ENCODE data around the gene MUC6. TPM values are rescaled to one million over a fixed set of nuclear protein-coding genes. Genes with fewer than 3 reads are reported as not detected.

MUC6 gene
- total and polyA plus RNA-seq, 2 donors = not detected

DNA sequence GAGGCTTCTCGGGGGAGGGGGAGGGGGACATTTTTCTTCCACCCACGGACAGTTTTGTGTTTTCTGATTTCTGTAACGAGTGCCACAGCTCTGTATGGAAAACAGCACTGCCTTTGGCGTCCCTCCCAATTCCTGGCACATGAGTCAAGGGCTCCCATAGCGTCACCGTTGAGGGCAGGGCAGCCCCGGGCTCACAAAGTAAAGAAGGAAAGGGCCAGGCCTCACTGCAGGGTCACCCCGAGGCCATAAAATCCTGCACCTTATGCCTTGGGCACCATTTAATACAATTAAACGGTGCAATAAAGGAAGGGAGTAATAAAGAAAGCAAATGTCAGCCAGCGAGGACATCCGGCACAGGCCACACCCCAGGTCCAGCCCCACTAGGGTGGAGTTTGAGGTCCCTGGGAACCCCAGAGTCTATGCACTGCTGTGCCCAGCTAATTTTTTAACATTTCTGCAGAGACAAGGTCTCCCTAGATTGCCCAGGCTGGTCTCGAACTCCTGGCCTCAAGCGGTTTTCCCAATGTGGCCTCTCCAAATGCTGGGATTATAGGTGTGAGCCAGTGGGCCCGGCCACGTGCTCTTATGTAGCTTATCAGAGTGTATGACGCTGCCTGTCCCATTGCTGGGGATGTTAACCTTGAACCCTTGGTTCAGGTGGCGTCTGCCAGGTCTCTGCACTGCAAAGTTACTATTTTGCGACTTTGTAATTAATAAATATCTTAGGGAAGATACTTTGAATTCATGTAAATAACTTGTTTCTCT is 24.5 kb upstream of the MUC6 start:
- H3K4me3 ChIP-seq (ENCODE audit: low read depth, low read length) = no peak overlapping the region
- no peaks in the 10 kb centered on the region for H3K4me1 ChIP-seq (ENCODE audit: insufficient read depth)
- 63% methylated on average over 18 of the region's 18 CpGs for WGBS
- H3K36me3 ChIP-seq (ENCODE audit: insufficient read depth) = no peaks in the 10 kb centered on the region
- DNase-seq (ENCODE audit: extremely low spot score) = no peak
- no peak overlapping the region for H3K27ac ChIP-seq (ENCODE audit: low read depth)

DNA sequence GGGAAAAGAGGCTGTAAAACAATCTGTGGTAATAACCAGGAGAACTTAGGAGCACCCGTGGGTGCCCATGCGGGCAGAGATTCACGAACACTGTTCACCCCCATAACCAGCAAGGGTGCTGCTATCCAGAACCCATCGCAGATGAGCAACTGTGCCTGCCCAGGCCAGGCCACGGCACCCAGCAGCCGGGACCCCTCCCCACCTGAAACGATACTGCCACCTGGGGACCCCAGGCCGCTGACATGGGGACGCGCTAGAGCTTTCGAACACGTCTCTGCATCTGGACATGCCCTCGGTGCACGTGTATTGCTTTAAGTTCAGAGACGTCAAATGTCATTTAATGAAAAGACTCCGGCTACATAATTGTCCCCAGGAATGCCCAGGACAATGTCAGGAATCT is 23.9 kb upstream of the MUC6 start:
- Histone ChIP-seq H3K4me3 (ENCODE audit: low read depth, low read length) (no peak overlapping the region), H3K27ac (ENCODE audit: low read depth) (no peak overlapping the region), H3K36me3 (ENCODE audit: insufficient read depth) (no peaks in the 10 kb centered on the region), H3K4me1 (ENCODE audit: insufficient read depth) (no peaks in the 10 kb centered on the region)
- 84% methylated on average over 16 of the region's 16 CpGs for WGBS
- no peak for DNase-seq (ENCODE audit: extremely low spot score)

DNA sequence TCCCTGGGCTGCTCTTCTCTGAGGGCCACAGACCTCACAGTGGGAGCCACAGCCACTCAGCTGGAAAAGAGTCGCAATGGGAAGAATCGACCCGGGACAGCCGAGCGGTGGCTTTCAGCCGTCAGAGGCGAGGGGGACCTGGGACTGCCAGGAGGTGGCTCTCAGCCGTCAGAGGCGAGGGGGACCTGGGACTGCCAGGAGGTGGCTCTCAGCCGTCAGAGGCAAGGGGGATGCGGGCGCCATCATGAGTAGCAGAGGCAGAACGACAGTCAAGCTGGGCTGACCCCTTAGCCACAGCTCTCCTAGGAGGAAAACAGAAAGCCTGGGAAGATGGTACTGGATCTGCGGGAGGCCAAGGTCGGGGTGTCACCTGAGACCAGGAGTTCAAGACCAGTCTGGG is 23.2 kb upstream of the MUC6 start:
- no peak overlapping the region for H3K4me3 ChIP-seq (ENCODE audit: low read depth, low read length)
- 82% methylated on average over 15 of the region's 15 CpGs for WGBS
- no peaks in the 10 kb centered on the region for H3K4me1 ChIP-seq (ENCODE audit: insufficient read depth)
- DNase-seq (ENCODE audit: extremely low spot score) = no peak
- no peak overlapping the region for H3K27ac ChIP-seq (ENCODE audit: low read depth)
- no peaks in the 10 kb centered on the region for H3K36me3 ChIP-seq (ENCODE audit: insufficient read depth)

DNA sequence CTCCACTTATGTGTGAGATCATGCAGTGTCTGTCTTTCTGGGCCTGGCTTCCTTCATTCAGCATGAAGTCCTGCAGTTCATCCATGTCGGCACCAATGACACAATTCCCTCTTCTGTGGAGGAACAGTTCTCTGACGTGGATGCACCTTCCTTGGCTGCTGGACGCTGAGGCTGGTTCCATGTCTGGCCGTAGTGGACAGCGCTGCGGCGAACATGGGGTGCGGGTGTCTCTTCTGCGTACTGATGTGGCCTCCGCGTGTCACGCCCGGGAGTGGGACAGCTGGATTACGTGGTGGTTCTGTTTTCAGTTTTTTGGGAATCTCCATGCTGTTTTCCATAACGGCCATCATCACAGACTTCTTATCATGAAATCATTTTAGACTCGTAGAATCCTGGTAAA is 21.3 kb upstream of the MUC6 start:
- Histone ChIP-seq H3K36me3 (ENCODE audit: insufficient read depth) (no peaks in the 10 kb centered on the region), H3K27ac (ENCODE audit: low read depth) (no peak overlapping the region), H3K4me1 (ENCODE audit: insufficient read depth) (no peaks in the 10 kb centered on the region), H3K4me3 (ENCODE audit: low read depth, low read length) (no peak overlapping the region)
- DNase-seq (ENCODE audit: extremely low spot score) = no peak
- WGBS = 87% methylated on average over 16 of the region's 16 CpGs

DNA sequence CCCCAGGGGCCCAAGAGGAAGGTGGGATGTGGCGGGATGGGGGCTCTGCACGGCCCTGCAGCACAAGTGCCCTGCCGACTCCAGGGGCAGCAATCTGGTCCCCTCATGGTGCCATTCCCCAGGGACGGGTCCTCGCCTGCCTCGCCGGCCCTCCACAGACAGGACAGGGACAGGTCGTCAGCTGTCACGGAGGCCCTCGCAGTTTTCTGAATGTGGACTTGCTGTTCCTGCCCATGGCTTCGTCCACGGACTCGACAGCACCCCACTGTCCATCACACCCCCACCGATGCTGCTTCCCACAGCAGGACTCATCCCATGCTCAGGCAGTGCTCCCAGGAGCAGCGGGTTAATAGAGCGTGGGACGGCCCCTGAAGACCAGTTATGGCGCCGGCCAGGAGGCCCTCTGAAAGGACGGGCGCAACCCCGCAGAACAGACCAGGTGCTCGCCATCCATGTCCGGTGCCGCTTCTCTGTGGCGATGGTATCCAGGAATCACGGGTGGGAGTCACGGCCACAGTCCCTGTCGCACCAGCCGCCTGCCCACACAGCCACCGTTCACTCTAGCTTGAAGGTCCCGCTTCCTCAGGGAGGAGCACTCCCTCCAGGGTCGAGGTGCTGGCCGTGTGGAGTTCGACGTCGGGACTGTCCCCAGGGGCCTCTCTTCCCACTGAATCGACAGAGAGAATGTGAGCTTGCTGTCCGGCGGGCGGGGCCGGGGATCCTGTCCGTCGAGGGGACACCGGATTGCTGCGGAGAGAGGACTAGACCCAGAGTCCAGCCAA is 19.7 kb upstream of the MUC6 start:
- H3K4me1 ChIP-seq (ENCODE audit: insufficient read depth) = no peaks in the 10 kb centered on the region
- WGBS = 77% methylated on average over 46 of the region's 46 CpGs
- no peak for DNase-seq (ENCODE audit: extremely low spot score)

DNA sequence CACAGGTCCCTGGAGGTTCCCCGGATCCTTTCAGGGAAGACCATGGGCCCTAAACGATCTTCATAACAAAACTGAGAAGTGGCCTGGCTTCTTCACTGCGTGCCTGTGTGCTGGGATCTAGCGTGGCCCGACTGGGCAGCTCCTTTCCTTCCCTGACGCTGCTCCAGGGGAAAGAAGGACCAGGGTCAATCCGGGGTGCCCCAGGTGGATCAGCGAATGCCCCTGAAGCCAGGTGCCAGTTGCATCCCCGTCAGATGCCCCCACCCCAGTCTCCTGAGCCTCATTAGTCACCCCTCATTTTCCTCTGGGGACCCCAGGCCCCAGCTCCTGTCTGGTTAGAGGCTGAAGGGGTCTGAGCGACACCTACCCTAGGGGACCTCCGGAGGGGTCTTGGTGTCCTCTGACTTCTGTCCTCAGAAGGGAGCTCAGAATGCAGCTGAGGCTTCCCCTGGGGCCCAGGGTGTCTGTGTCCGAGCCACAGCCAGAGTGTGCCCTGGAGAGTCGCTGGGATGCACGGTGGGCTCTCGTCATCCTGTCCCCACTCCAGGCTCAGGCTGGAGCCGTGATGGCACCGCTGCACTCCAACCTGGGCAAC is 18.7 kb upstream of the MUC6 start:
- Histone ChIP-seq H3K4me1 (ENCODE audit: insufficient read depth) (no peaks in the 10 kb centered on the region), H3K36me3 (ENCODE audit: insufficient read depth) (no peaks in the 10 kb centered on the region), H3K27ac (ENCODE audit: low read depth) (no peak overlapping the region), H3K4me3 (ENCODE audit: low read depth, low read length) (no peak overlapping the region)
- 92% methylated on average over 17 of the region's 17 CpGs for WGBS
- DNase-seq (ENCODE audit: extremely low spot score) = no peak

More for the DNA sequence above, 19.7 kb upstream of the MUC6 start:
- H3K4me3 ChIP-seq (ENCODE audit: low read depth, low read length) = no peak overlapping the region
- H3K27ac ChIP-seq (ENCODE audit: low read depth) = no peak overlapping the region
- no peaks in the 10 kb centered on the region for H3K36me3 ChIP-seq (ENCODE audit: insufficient read depth)

DNA sequence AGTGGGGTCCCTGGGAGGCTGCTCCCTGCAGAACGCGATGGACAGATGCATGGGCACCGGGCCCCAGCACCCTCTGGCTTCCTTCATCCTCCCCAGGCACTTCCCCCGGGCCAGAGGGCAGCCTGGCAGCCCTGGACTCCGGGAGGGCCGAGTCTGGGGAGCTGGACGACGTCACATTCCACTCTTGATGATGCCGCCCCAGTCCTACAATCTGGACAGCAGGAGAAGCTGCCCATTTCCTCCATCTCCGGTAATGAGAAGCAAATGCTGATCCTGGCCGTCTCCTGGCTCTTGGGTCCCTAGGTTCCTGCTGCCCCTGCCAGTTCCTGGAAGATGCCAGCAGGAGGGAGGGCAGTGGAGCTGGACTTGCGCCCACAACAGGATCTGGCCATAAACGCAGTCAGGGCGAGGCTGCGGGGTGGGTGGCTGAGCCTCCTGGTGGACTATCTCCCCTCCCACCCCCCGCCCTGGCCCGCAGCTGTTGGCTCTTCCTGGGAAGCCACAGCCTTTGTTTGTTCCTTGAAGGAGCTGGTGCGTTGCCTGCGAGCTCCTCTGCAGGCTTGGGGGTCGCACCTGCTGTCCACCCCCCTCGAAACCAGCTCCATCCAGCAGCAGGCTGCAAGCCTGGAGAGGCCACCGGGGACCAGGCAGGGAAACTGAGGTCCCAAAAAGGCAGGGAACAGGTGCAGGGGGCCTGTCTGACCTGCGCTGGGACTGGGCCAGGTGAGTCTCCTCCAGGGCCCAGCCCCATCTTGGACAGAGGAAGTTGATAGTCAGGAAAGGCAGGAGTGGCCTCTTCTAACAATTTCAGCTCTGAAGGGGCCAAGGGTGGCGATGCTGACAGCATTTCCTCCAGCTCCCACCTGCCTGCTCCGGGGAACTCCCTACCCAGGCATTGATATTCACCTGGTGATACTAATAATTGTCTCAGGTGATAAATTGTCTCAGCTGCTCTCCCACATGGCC is 17.9 kb upstream of the MUC6 start:
- no peak for DNase-seq (ENCODE audit: extremely low spot score)
- Histone ChIP-seq H3K36me3 (ENCODE audit: insufficient read depth) (no peaks in the 10 kb centered on the region), H3K27ac (ENCODE audit: low read depth) (no peak overlapping the region), H3K4me1 (ENCODE audit: insufficient read depth) (no peaks in the 10 kb centered on the region), H3K4me3 (ENCODE audit: low read depth, low read length) (no peak overlapping the region)
- 40% methylated on average over 25 of the region's 25 CpGs for WGBS

DNA sequence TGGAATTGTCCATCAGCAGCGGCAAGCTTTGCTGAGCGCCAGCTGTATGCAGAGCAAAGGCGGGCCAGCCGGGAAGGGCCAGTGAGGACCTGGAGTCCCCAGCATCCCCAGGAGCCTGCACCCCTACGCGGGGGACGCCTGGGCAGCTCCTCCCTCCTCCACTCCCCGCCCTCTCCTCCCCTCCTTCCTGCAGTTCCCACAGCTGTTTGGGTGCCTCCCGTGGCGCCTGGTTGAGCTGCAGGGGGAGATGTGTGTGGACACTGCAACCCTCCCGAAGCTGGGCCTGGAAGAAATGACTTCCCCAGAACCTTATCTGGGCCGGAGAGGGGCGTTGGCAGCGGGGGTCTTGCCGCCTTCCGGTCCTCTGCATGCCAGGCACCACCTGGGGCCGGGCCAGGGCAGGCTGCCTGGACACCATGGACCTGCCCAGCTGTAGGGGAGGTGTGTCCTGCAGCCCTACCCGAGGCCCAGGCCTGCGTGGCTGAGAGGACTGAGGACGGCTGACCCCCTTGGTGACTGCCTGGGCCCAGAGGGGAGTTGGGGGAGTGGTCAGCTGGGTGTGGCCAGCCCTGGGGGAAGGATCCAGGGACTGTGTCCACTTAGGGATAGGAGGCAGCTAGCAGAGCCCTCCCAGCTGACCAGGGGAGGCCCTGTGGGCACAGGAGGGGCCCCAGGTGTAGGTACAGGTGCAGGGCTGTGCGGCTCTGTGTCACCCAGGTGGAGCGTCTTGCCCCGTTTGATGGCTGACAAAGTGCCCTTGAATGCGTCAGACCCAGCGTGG is 16.8 kb upstream of the MUC6 start:
- no peaks in the 10 kb centered on the region for H3K36me3 ChIP-seq (ENCODE audit: insufficient read depth)
- H3K4me3 ChIP-seq (ENCODE audit: low read depth, low read length) = no peak overlapping the region
- H3K4me1 ChIP-seq (ENCODE audit: insufficient read depth) = no peaks in the 10 kb centered on the region
- WGBS = 65% methylated on average over 25 of the region's 25 CpGs
- no peak for DNase-seq (ENCODE audit: extremely low spot score)
- H3K27ac ChIP-seq (ENCODE audit: low read depth) = no peak overlapping the region

DNA sequence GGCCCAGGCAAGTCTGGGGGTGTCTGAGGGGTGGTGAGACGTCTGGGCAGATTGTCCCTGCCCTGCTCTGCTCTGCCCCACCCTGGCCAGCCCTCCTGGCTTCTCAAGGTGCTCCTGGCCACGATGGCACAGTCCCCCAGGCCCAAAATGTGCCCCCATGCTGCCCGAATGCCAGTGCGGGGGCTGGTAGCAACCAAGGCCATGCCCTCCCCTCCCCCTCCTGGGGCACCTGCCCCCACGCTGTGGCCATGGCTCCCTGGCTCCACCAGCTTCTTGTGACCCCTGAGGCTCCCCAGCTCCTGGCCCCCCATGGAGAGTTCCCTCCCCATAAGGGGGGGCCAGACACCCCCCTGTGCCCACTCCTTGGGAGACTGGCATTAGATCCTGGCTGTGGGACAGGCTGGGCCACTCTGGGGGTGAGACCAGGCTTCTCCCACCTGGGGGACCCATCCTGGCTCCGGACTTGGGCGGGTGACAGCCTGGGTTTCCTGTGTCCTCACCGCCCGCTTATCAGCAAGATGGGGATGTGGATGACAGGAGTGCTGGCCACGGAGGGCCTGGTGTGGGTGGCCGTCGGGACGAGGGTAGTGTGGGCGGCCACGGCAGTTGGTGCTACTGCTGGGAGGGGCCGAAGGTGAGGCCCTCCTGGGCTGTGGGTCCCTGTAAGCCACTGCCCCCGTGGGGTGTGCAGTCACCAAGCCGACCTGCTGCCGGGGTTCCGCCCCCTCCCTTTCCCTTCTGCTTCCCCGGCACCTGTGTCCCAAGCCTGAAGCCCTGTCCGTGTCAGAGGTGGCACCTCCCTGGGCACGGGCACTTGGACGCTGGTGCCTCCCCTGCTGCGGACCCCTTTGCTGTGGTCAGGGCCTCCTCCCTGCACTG is 15.9 kb upstream of the MUC6 start:
- H3K36me3 ChIP-seq (ENCODE audit: insufficient read depth) = no peaks in the 10 kb centered on the region
- WGBS = 82% methylated on average over 25 of the region's 25 CpGs
- H3K27ac ChIP-seq (ENCODE audit: low read depth) = no peak overlapping the region
- no peaks in the 10 kb centered on the region for H3K4me1 ChIP-seq (ENCODE audit: insufficient read depth)
- DNase-seq (ENCODE audit: extremely low spot score) = no peak
- no peak overlapping the region for H3K4me3 ChIP-seq (ENCODE audit: low read depth, low read length)

DNA sequence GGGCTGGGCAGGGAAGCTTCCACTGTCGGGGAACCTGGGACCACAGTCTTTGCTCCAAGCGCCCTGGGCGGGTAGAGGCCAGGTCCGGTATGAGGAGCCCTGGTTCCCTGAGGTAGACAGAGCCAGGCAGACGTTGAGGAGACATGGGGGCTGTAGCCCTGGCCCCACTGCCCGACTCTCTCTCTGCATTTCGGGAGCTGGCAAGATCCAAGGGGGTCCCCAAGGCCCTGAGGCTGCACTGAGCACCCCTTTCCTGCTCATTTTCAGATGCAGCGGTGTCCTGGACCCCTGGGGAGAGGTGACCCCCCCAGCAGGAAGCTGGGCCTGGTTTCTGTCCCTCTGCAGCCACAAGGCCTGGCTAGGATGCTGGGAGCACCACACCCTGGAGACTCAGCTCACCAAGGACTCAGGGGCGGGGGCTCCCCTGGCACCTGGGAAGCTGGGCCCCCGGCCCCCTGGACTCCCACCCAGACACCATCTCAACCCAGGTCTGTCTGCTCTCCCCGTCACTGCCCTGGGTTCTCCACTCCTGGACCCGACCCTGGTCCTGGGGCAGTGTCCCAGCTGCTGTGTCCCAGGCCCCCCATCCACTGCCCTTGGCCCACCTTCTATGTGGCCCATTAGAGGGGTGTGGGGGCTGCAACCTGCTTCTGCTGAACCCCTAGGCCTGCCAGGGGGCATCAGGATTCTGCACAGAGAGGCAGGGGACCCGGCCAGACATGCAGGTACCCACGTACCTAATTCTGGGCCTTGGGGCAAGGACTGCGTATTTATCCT is 15.0 kb upstream of the MUC6 start:
- no peak for DNase-seq (ENCODE audit: extremely low spot score)
- Histone ChIP-seq H3K36me3 (ENCODE audit: insufficient read depth) (no peaks in the 10 kb centered on the region), H3K4me3 (ENCODE audit: low read depth, low read length) (no peak overlapping the region), H3K27ac (ENCODE audit: low read depth) (no peak overlapping the region), H3K4me1 (ENCODE audit: insufficient read depth) (no peaks in the 10 kb centered on the region)
- WGBS = 74% methylated on average over 15 of the region's 15 CpGs

DNA sequence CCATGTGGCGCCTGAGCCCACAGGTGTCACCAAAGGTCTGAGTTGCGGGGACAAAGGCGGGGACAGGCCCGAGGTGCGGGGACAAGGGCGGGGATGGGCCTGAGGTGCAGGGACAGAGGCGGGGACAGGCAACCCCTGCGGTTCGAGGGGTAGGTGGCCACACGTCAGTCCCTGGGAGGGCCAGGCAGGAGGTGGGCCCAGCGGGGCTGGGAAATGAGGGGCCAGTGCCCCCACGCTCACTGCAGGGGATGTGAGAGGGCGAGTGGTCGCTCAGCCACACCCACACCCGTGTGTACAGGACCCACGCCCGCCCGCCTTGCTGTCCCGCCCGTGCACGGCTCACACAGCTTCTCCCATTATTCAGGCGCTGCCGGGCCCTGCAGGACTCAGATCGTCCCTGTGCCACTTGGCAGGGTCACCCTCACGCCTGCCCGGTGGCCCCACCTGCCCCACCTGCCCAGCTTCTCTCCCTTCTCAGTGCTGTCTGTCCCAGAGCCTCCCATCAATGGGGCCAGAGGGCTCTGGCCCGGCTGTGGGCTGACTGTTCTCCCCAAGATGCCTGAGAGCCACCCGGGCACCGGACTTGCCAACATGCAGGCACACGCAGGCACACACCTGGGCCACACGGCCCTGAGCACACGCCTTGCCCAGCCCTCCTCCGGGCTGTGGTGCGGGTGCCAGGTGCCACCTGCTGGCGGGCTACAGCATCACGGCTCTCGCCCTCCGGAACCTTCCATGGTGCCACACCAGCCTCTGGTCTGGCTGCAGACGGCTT is 14.2 kb upstream of the MUC6 start:
- Histone ChIP-seq H3K4me3 (ENCODE audit: low read depth, low read length) (no peak overlapping the region), H3K27ac (ENCODE audit: low read depth) (no peak overlapping the region), H3K36me3 (ENCODE audit: insufficient read depth) (no peaks in the 10 kb centered on the region), H3K4me1 (ENCODE audit: insufficient read depth) (no peaks in the 10 kb centered on the region)
- WGBS = 53% methylated on average over 39 of the region's 39 CpGs
- DNase-seq (ENCODE audit: extremely low spot score) = no peak

Measured in urinary bladder (tissue), 4 donors.